ENCODE data around the gene TSPOAP1.

The TSPOAP1 gene

DNA sequence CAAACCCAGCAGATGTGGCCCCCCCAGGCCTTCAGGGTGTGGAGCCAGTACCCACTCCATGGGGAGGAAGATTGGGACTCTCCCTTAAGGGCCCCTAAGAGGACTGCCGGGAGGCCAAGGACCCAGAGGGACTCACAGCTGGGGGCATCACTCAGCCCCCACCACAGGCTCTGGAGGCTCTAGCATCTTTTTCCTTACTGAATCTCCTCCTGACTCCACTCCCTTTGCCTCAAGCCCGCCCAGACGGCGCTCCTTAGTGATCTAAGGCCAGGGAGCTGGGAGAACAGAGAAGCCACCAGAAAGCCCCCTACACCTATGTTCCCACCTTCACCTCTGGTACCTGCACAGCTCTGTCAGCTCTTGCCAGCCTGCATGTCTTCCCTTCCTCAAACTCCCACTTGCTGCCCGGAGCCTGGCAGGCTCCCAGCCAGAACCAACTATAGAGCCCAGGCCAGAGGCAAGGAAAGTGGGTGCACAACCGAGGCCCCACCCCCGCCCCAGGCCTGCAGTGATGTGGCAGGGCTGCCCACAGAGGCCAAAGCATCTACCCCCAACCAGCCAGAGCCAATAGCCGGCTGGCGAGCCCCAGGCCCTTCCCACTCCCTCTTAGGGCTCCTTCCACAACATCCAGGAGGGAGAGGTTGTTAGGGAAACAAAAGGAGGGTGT is 25.5 kb downstream of the TSPOAP1 start:
- DNase-seq = no peak

DNA sequence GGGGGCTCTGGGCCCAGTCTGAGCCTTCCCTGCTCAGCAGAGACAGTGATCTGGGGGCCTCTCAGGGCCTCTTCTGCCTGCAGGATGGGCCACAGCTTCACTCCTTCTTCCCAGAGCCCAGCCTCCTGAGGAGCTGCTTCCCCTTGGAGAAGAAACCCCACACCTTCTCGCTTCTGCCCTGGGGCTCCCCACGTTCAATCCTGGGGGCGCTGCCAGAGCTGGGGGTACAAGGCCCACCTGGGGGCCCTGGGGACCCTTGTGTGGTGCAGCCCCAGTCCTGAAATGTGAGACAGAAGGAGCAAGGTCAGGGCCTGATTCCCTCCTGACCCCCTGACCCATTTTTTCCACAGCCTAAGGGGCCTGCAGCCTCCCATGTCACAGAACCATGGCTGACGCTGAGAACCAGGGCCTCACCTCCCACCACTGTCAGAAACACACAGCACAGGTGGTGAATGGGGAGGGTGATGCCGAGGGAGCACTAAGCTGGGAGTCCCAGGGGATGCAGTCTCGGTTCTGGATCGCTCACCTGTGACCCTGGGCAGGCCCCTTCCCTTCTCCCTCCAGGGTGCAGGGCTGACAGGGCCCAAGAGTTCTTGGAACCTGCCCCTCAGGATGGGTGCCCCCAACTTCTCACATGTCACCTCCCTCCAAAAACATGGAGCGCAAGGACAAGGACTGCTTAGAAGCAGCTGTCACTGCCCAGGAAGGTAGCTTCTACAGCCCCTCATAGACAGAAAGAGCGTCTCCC is 26.2 kb downstream of the TSPOAP1 start:
- DNase-seq = no peak

DNA sequence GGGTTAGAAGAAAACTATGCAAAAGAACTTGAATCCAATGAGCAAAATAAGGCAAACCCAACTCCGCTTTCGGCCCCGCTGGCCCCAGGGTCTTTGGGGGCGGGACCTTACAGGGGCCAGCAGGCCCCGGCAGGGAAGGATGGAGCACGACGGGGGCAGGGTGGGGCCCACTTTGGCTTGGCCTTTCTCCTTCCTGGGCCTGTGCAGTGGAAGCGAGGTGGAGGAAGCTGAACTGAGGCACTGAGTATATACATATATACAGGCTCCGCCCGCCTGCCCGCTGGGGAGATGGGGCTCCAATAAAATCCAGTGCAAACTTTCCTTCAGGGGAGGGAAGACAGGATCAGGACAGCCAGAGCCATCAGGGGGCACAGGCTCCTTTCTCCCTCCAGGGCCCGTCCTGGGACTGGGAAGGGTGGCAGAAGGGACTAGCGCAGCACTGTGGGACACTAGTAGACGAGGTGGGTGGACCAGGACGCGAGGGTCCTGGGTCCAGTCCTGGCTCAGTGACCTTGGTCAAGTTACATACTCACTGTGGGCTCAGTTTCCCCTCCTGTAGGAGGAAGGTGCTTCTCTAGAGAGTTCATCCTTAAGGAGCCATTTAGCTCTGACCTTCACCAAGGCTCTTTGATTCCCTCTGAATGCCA is 27.0 kb downstream of the TSPOAP1 start:
- no peak for DNase-seq

DNA sequence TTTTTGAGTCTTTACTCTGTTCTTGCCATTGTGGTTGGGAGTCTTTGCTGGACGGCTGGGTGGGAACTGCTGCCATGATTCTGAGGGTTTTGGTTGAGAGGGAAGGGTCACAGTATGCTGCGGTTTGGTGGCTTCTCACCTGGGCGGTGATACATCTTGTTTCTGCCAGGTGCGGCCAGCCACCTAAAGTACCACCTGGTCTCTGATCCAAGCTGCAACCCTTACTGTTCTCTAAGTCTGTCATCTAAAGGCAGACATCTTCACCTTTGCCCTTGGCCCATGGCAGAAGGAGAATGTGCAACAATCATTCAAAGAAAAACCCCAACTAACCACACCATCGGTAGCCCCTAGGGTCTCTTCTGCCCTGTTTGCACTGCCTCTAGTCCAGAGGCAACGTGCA is 28.3 kb downstream of the TSPOAP1 start:
- no peak for DNase-seq

DNA sequence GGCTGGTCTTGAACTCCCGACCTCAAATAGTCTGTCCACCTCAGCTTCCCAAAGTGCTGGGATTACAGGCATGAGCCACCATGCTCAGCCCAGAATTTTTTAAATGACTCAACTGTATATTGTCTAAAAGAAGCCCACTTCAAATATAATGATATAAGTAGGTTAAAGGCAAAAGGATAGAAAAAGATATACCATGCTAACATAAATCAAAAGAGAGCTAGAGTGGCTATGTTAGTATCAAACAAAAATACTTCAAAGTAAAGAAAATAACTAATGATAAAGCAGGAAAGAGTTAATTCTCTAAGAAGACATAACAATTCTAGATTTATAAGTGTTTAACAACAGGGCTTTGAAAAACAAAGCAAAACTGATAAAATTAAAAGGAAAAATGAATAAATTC is 34.6 kb downstream of the TSPOAP1 start:
- DNase-seq = no peak

DNA sequence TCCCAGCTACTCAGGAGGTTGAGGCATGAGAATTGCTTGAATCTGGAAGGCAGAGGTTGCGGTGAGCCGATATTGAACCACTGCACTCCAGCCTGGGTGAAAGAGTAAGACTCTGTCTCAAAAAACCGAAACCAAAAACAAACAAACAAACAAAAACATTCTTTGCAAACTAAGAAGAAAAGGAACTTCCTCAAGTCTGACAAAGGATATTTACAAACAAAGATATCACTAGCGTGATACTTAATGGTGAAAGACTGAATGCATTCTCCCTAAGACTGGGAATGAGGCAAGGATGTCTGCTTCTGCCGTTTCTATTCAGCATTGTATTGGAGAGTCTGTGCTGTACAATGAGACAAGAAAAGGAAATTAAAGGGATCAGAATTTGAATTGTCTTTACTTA is 37.3 kb downstream of the TSPOAP1 start:
- DNase-seq = no peak

DNA sequence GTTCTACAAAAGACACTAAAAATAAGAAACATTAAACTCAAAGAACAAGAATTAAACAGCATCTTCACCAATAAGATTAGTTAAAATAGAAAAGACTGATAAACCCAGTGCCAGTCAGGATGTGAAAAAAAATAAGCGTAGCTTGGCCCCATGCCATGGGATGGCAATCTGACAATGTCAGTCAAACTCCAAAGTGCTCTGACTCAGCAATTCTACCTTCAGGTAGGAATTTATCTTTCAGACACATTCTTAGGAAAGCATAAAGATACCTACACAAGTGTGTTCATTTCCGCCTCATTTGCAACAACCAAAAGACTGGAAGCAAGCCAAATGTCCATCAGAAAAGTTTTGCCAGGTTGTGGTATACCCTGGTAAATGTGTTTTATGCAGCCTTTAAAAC is 38.7 kb downstream of the TSPOAP1 start:
- DNase-seq = no peak

DNA sequence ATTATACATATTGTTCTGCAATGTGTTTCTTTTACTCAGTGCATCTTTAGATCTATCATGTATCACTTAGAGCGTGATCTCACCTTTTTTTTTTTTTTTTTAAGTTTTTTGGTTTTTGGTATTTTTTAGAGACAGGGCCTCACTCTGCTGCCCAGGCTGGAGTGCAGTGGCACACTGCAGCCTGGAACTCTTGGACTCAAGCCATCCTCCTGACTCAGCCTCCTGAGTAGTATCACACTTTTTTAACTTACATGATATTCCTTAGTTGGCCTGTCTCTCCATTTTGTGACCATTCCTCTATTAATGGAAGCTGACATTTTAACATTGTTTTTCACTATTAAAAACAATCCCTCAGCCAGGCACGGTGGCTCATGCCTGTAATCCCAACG is 43.2 kb downstream of the TSPOAP1 start:
- no peak for DNase-seq

DNA sequence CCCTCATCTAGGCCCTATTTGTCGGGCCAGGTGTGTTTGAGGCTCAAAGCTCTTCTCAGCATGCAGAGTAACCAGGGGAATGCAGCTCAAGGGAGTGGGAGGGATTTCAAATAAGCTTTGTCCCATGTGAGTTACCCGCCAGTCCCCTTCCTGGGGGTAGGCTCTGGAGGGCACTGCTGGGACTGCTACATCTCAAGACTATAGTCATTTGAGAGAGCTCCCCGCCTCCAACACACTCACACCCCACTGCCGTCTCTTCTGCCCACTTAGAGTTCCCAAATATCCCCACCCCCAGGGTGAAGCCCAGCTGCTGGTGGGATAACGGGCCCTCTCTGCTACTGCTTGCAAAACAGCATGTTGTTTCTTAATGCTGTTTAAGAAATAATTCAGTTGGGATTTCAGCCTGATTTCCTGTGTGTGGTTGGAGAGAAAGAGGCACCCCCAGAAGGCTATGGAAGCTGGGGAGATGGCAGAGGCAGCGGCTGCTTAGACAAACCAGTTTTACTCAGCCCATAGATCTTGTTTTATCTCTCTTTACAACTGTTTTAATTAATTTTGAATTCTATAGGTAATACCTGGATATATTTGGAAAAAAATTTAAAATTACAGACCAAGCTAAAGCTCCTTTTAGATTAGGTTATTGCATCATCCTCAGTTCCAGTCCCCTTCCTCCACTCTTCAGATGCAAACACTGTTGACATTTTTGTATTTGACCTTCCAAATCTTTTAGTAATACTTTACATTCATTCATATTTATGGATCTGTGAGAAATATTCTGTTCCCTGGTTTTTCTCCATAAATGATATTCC is 43.8 kb downstream of the TSPOAP1 start:
- DNase-seq = no peak

DNA sequence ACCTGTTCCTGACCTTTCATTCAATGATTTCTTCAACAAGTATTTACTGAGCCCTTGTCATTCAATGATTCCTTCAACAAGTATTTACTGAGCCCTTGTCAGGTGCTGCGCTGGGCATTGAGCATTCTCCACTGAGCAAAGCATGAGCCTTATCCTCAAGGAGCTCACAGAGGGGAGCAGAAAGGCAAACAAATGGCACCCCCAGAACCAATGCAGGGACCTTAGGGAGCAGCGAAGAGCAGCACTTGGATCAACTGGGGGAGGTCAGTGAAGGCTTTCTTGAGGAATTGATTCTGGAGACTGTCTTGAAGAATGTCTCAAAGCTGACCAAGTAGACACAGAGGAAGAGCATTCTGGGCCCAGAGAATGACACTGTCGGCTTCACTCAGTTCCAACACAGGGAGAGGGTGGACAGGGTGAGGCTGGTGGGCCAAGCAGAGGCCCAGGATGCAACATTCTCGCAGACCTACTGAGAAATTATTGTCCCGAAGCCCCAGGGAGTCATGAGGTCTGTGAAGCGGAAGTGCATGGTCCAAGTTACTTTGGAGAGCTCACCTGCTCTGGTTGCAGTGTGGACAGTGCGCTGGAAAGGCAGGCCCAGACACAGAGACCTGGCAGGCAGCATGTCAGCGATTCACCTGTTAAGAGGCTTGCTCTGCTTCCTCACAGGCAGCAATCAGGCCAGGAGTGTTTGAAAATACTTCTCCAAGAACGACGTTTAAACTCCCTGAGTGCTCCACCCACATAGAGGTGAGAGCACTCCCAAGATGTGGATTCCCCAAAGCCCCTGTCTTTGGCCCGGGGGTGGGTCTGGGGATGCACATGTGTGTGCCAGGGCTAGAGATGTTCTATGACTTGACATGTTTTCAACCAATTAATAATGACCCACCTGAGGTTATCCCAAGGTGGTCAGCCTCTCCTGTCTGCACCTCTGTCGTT is 44.7 kb downstream of the TSPOAP1 start:
- no peak for DNase-seq

DNA sequence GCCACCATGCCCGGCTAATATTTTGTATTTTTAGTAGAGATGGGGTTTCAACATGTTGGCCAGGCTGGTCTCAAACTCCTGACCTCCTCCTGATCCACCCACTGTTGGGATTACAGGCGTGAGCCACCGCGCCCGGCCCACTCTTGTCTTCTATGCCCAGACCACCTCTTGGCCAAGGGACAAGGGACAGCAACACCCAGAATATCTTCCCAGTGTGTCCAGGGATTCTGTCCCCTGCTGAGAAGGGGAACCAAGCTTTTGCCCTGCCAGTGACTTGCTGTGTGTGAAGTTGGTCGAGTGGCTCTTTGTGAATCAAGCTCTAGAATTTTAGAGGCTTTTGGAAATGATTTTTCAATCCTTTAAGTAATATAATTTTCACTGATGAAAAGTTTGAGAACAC is 46.2 kb downstream of the TSPOAP1 start:
- DNase-seq = no peak

DNA sequence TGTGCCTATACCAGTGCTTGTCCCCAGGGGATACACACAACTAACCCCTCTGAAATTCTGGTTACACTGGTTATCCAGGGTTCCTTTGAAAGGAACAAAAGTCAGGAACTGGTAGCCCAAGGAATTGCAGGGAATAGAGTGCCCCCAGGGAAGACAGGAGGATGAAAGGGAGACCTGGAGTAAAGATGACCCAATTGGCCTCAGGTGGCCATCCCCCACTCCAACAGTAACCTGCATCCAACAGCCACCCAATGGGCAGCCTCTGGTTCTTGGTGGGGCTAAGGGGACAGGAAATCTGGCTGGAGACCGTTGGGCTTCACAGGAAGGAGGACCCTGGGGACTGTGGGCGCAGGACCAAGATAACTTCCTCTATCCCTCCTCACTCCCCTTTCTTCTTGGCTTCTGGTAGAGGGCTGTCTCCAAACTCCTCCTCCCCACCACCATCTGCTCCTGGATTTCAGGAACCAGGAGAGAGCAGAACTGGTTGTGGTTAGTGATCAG is 47.0 kb downstream of the TSPOAP1 start:
- DNase-seq = no peak

DNA sequence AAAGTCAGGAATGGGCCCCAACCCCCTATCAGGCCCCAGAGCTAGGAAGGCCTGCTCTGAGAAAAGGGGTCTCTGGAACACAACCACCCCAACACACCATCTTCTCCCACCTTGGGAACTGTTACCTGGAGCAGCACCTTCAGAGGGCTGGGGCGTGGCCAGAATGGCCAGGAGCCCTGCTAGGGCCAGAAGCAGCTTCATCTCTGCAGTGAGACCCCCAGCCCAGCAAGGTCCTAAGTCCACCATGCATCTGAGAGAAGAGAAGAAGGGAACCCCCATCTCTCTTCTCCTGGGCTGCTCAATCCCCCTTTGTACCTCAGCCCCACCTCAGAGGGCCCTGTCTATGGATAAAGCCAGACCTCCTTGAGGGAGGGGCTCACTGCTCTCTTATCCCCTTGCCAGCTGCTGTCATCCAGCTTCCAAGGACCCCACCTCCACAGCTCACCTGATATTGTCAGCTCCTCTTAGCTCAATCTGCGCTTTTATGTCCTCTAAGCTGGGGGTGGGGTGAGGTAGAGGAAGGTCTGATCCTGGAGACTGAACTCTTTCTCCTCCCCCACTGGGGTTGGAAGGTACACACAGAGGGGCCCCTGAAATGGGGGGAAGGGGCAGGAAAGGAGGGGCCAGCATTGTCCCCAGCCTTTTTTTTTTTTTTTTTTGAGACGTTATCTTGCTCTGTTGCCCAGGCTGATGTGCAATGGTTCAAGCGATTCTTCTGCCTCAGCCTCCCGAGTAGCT is 47.9 kb downstream of the TSPOAP1 start, which contains the start of gene MPO:
TSS of gene MPO (minus strand) at position 456 of the 738 bp plus-strand sequence. CDS start at position 279, 177 bp downstream.
- DNase-seq = no peak

DNA sequence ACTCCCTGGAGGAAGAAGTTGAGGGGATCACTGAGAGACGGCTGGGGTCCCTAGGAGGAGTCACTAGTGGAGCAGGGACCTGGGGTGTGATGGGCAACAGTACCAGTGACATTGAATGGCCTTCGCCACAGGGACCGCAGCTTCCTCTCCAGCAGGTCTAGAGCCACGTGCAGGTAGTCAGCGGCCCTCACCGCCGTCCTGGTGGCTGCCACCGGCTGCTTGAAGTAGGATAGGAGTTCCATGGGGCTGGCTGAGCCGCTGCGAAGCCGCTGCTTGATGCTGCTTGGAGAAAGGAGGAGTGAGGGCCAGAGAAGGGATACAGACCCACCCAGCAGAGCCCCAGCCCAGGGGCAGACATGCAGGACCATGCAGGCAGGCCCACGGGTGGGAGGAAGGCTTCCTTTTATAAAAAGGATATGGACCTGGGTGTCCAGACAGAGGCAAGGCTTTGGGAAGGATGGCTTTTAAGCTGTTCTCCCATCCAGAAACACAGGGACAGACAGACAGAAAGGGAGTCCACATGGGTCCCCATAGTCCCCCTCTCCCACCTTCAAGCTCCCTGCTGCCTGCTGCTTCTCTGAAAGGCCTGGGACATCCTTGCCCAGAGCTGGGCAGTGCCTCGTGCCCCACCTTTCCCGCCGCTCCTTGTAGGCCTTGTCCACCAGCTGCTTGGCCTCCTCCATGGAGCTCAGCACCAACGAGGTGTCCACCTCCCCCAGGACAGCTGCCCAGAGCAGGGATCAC is 48.7 kb downstream of the TSPOAP1 start:
- DNase-seq = no peak

DNA sequence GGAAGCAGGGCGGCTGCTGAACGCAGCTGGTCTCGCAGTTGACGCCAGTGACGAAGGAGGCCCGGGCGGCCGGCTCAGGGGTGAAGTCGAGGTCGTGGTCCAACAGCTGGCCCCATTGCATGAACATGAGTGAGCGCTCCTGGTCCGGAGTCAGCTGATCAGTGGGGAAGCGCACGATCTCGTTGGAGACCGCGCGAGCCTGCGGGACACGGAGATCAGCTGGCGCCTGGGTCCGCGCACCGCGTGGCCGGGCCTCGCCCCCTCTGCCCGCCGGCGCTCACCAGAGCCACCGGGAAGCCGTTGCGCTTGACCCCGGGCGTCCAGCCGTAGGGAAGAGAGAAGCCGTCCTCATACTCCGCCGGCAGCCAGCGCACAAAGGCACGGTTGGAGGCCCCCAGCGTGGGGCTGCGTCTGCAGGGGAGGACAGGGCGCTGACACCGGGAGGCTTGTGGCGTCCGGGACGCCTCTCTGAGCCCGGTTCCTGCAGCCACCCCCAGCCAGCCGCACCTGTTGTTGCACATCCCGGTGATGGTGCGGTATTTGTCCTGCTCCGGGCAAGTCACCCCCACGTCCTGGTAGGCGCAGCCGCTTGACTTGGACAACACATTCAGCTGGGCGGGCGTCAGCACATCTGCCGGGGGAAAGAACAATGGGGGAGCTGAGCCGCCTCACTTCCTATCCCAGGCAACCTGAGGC is 49.4 kb downstream of the TSPOAP1 start:
- no peak for DNase-seq

DNA sequence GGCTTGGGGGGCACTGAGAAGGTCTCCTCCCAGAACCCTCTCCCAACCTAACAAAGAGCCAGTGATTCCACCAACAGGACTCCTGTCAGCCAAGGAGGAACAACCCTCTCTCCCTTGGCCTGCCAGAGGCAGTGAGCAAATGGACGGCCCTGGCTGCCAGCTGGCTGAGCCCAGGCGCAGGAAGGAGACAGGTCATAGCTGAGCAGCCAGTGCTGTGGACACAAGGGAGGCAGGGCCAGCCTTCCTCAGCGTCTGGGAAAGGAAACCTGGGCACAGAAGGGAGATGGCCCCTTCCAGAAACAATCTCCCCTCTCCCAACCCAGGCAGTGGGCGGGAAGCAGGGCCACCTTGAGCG is 50.0 kb downstream of the TSPOAP1 start:
- no peak for DNase-seq

DNA sequence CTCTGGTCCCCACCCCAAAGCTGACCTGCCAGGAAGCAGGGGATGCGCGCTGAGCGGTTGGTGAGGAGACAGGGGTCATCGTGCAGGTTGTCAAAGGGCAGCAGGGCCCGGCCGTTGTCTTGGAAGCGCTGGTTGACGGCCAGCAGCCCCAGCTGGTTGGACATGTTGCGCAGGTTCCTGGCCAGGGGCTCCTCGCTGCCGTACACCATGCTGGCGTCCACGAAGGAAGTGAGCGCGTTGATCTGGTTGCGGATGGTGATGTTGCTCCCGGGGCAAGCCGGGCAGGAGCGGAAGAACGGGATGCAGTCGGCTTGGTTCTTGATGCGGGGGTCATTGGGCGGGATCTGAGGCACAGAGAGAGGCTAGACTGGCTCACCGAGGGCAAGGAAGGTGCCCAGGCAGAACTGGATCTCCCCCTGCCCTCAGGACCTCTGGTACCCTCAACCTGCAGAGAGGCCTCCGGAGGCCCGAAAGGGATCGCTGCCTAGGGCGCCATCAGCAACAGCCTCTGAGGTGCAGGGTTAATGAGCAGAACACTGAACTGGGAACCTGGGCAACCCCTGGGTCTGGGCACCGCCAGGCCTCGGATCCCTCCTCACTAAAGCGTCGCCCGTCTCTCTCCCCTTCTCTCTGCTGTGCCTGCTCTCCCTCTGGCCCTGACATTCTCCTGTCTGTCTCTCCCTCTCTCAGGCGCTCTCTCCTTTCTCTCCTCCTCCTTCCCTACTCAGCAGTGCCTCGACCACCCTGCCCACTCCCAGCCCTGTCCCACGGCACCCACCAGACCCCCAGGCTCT is 50.6 kb downstream of the TSPOAP1 start:
- no peak for DNase-seq

DNA sequence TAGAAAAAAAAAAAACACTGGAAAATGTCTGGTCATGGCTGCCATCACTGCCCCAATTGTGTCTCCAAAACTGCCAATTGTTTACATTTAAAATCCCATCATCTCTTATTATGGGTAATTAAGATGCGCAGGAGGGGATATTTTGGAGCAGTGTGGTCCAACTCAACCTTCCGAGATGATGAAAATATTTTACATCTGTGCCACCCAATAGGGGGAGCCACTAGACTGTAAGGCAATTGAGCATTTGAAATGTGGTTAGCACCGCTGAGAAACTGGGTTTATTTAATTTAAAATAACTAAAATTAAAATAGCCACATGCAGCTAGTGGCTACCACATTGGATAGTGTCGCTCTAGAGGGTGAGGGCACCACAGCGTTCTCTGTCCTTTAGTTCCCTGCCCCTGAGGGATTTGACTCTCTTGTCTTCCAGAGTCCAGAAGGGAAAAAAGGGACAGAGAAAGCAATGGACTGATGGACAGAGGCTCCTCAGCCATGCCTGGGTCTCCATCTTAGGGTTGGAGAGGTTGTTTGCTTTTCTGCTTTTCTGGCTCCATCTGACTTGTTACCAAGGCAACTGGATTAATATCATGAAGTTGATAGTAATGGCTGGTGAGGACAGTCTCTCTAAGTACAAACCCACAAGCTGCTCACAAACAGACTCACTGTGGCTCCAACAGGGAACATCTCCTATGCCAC is 51.3 kb downstream of the TSPOAP1 start:
- DNase-seq = no peak
